ENCODE data around the gene RANBP3L.

- no peak for TF ChIP-seq ZNF274 (IDR thresholded peaks at IDR 0.05; ENCODE audit: low read depth, low read length)
- no peak for TF ChIP-seq YY1 (IDR thresholded peaks at IDR 0.05; ENCODE audit: insufficient read depth, insufficient read length)
These were observed 22.5 kb downstream of the RANBP3L start for GRCh38 chr5:36279054-36279698.
